Ishikawa (cell line): ENCODE results near the gene TMEM266.

Experiments used
- CEBPB ChIP-seq: IDR thresholded peaks from 2 replicates; pipeline ENCODE4 v1.6.1; 2012
- CREB1 ChIP-seq: IDR thresholded peaks from 2 replicates; pipeline ENCODE4 v1.6.1; 2012; ENCODE audit warnings: low read depth
- EGR1 ChIP-seq: IDR thresholded peaks from 2 replicates; pipeline ENCODE4 v1.6.1; 2012
- EP300 ChIP-seq: IDR thresholded peaks from 2 replicates; pipeline ENCODE4 v1.6.1; 2012; ENCODE audit warnings: borderline replicate concordance
- FOXM1 ChIP-seq: IDR thresholded peaks from 2 replicates; pipeline ENCODE4 v1.6.1; 2012; ENCODE audit warnings: low read depth, borderline replicate concordance
- MAX ChIP-seq: IDR thresholded peaks from 2 replicates; pipeline ENCODE4 v1.6.1; 2012
- NFIC ChIP-seq: IDR thresholded peaks from 2 replicates; pipeline ENCODE4 v1.6.1; 2012
- RAD21 ChIP-seq: IDR thresholded peaks from 2 replicates; pipeline ENCODE4 v1.6.1; 2012; ENCODE audit warnings: low read depth
- REST ChIP-seq: IDR thresholded peaks from 2 replicates; pipeline ENCODE4 v1.6.1; 2012; ENCODE audit warnings: low read depth, mild to moderate bottlenecking
- TAF1 ChIP-seq: IDR thresholded peaks from 2 replicates; pipeline ENCODE4 v1.6.1; 2012; ENCODE audit warnings: low read depth, mild to moderate bottlenecking
- TCF12 ChIP-seq: IDR thresholded peaks from 2 replicates; pipeline ENCODE4 v1.6.1; 2012; ENCODE audit warnings: low read depth
- TEAD4 ChIP-seq: IDR thresholded peaks from 2 replicates; pipeline ENCODE4 v1.6.1; 2012
- USF1 ChIP-seq: IDR thresholded peaks from 2 replicates; pipeline ENCODE4 v1.6.1; 2012
- YY1 ChIP-seq: IDR thresholded peaks from 2 replicates; pipeline ENCODE4 v1.6.1; 2012; ENCODE audit warnings: low read depth
- ZBTB7A ChIP-seq: IDR thresholded peaks from 2 replicates; pipeline ENCODE4 v1.6.1; 2012; ENCODE audit warnings: low read depth

TMEM266 gene

DNA sequence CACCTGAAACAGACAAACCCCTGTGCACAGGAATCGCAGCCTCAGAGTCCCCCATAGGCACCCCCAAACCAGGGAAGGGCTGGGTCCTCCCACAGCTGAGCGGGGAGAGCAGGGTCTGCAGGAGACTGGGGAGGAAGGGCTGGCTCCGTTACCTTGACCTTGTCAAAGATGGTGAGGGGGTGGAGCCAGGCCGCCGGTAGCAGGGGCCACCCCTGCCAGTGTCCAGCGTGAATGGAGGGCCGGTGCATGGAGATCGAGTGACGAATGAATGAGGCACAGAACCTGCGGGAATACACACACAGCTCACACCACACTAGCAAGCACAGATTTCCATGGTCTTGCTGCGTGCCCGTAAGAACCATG, 102.2 kb downstream of the TMEM266 start:
- TF ChIP-seq EGR1: no peak
- no peak for TF ChIP-seq CREB1

- TF ChIP-seq TAF1 (no peak), CREB1 (no peak), RAD21 (no peak), REST (no peak), TEAD4 (no peak), MAX (no peak)
These were observed 103.1 kb downstream of the TMEM266 start for GRCh38 chr15:76162784-76163456.

DNA sequence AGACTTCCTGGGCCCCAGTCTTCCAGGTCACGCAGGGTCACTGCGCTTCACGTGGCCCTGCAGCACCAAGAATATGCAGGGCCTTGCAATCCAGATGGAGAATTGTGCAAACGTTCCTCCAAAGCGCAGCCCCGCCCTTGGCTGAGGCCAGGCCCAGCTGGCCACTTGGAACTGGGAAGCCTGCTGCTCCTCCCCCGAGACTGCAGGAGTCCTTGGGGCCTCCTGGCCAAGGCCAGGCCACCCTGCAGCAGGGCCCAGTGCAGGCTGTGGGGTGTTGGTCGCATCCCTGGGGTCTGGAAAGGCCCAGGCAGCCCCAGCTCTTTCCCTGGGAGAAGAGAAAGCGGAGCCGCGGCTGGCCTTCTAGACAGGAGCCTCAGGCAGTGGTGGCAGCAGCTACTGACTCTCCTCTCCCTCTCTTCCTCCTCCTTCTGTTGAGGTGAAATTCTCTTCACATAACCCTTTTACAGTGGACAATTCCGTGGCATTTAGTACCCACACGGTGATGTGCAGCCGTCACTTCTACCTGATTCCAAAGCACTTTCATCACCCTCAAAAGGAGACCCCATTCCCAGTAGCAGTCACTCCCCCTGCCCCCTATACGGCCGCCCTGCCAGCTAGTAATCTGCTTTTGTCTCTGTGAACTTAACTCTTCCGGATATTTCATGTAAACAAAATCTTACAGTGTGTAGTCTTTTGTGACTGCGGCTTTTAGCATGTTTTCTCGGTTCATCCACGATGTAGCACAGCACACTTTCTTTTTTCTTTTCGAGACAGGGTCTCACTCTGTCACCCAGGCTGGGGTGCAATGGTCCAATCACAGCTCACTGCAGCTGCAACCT, 103.9 kb downstream of the TMEM266 start:
- TF ChIP-seq RAD21 (no peak), CEBPB (peak; percentile 70), TAF1 (no peak), REST (no peak), EGR1 (no peak), CREB1 (no peak), TCF12 (no peak)

DNA sequence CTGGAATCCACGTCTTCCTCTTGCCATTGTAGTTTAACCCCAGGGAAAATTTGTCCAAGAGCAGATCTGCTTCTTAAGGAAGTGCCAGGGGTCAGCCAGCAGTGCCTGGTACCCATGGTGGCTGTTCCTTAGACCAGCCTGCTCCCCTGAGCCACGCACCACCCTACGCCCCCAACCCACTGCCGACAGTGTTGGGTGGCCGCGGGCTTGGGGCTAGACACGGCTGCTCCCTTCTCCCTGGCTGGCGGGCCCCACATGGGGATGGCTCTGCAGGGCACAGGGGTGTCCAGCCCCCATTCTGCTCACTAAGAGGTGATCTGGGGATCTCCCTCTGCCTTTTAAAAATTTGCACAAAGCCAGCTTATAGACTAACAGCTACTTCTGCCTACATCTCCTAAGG, 104.8 kb downstream of the TMEM266 start:
- no peak for TF ChIP-seq FOXM1
- no peak for TF ChIP-seq EGR1

DNA sequence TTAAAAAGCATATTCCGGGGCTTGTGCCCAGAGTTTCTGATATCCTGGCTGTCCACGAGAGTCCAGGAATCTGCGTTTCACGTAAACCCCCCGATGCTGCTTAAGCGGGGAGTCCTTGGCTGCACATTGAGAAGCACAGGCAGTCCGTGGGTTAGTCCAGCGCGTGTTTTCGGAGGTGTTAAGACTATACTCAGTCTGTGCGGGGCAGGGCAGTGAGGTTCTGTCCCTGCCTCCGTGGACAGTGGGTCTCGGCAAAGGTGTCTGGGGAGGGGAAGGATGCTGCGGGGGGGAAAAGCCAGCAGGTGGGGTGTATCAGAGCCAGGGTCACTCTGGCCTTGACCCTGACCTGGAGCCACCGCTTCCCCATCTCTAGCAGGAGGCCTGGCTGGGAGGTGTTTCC, 106.2 kb downstream of the TMEM266 start:
- no peak for TF ChIP-seq ZBTB7A
- TF ChIP-seq YY1: no peak
- no peak for TF ChIP-seq USF1

DNA sequence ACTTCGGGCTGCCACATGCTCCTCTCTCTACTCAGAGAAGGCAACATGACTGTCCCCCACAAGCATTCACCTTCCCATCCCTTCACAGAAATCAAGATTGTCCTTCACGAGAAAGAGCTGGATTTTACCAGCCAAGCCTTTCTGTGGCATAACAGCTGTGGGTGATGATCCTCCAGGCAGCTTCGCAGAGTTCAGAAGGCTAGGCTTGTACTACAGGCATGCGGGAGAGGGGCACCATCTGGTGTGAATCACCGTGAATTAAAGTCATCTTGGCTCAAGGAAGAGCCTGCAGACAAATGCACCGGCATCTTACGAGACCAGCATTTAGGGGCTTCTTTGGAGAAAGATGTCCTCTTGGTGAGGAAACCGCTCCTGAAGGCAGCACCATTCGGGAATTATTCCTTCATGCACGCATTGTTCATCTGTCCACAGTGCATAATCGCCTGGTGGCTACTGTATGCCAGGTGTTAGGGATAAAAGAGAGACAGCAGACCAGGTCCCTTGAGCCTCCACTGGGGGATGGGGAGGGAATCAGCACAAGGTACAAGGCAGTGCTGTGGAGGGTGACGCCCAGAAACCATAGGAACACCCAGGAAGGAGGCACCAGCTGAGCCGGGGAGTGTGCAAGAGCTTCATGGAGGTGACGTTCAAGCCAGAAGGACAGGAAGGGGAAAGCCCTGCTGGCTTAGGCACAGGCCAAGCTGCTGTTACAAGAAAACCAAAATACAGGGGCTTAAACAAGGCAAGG, 108.6 kb downstream of the TMEM266 start:
- TF ChIP-seq REST: no peak
- TF ChIP-seq TEAD4: no peak
- no peak for TF ChIP-seq NFIC
- no peak for TF ChIP-seq CEBPB
- TF ChIP-seq EP300: no peak
- no peak for TF ChIP-seq FOXM1
- no peak for TF ChIP-seq YY1
- no peak for TF ChIP-seq MAX
- TF ChIP-seq TAF1: no peak
- no peak for TF ChIP-seq ZBTB7A
- TF ChIP-seq USF1: no peak
- no peak for TF ChIP-seq EGR1
- no peak for TF ChIP-seq TCF12
- no peak for TF ChIP-seq RAD21
- TF ChIP-seq CREB1: no peak
